ENCODE data around the gene EMILIN2.
"Not testable (repeated sequence)": the region's sequence is repeated elsewhere in the genome, so short reads cannot be mapped to it uniquely, and the experiment has no call there.

The EMILIN2 gene

GRCh38 chr18:2850816-2851215 is 4.0 kb downstream of the EMILIN2 start (continued):
- TF ChIP-seq ZNF639 (tag by site-specific recombination; IDR thresholded peaks at IDR 0.05) (no peak), ZNF2 (tag by site-specific recombination; IDR thresholded peaks at IDR 0.05) (no peak), ZNF214 (tag by site-specific recombination; IDR thresholded peaks at IDR 0.05; ENCODE audit: borderline replicate concordance) (no peak), ZNF792 (tag by site-specific recombination; IDR thresholded peaks at IDR 0.05) (no peak), ZBTB48 (tag by site-specific recombination; IDR thresholded peaks at IDR 0.05) (no peak), ZBTB17 (tag by site-specific recombination; IDR thresholded peaks at IDR 0.05) (no peak), ZFP41 (tag by site-specific recombination; IDR thresholded peaks at IDR 0.05; ENCODE audit: borderline replicate concordance) (no peak), ZFP3 (tag by site-specific recombination; IDR thresholded peaks at IDR 0.05; ENCODE audit: low read depth) (no peak)

GRCh38 chr18:2851771-2852170 is 5.0 kb downstream of the EMILIN2 start:
- TF ChIP-seq ZNF239 (tag by site-specific recombination; IDR thresholded peaks at IDR 0.05) (no peak), ZNF280D (tag by site-specific recombination; IDR thresholded peaks at IDR 0.05) (no peak), ZSCAN5A (tag by site-specific recombination; IDR thresholded peaks at IDR 0.05) (no peak), ZSCAN30 (tag by site-specific recombination; IDR thresholded peaks at IDR 0.05) (no peak), PRDM6 (tag by site-specific recombination; IDR thresholded peaks at IDR 0.05) (no peak), SCRT2 (tag by site-specific recombination; IDR thresholded peaks at IDR 0.05) (no peak), ZNF366 (tag by site-specific recombination; conservative IDR thresholded peaks at IDR 0.05) (no peak), ZNF335 (tag by site-specific recombination; conservative IDR thresholded peaks at IDR 0.05) (no peak), MEIS1 (CRISPR knock-in tag; IDR thresholded peaks at IDR 0.05; ENCODE audit: borderline replicate concordance) (no peak), ZFP37 (tag by site-specific recombination; IDR thresholded peaks at IDR 0.05) (no peak), EGR2 (tag by site-specific recombination; IDR thresholded peaks at IDR 0.05; ENCODE audit: low read depth) (no peak), GLI2 (tag by site-specific recombination; IDR thresholded peaks at IDR 0.05; ENCODE audit: borderline replicate concordance, low read depth) (no peak), GFI1B (tag by site-specific recombination; IDR thresholded peaks at IDR 0.05) (no peak), OSR2 (tag by site-specific recombination; IDR thresholded peaks at IDR 0.05) (no peak), ZNF654 (tag by site-specific recombination; IDR thresholded peaks at IDR 0.05; ENCODE audit: low read depth) (no peak), ZNF10 (tag by site-specific recombination; IDR thresholded peaks at IDR 0.05) (no peak), ZNF610 (tag by site-specific recombination; IDR thresholded peaks at IDR 0.05; ENCODE audit: borderline replicate concordance) (no peak), ZNF510 (tag by site-specific recombination; IDR thresholded peaks at IDR 0.05; ENCODE audit: insufficient replicate concordance) (no peak), ZNF776 (tag by site-specific recombination; IDR thresholded peaks at IDR 0.05; ENCODE audit: borderline replicate concordance) (no peak), ZFHX2 (tag by site-specific recombination; conservative IDR thresholded peaks at IDR 0.05) (no peak)
- Histone ChIP-seq H3K9me3 (ENCODE audit: control insufficient read depth, insufficient read depth, low read depth, low read length) (no peaks in the 10 kb centered on the region), H3K4me1 (ENCODE audit: control insufficient read depth, insufficient read depth, low read length) (peaks cover 4% of the 10 kb centered on the region; the same call in 1 of the 2 replicates), H3K4me3 (ENCODE audit: low read depth, low read length) (no peak overlapping the region), H3K27ac (ENCODE audit: extremely low read depth, low read depth, low read length) (no peak overlapping the region), H3K36me3 (ENCODE audit: control insufficient read depth in 2 of 2, insufficient read depth in 1 of 2, low read length in 2 of 2) (no peaks in the 10 kb centered on the region)
- ChIA-PET POLR2A (interaction anchor here (0.7 kb wide), 1 partner anchor 71 kb away, joined by 4 read pairs; no protein-coding TSS in a partner anchor), CTCF (no interaction called here)

GRCh38 chr18:2852460-2852859 is 5.7 kb downstream of the EMILIN2 start:
- H3K9me3 ChIP-seq (ENCODE audit: control insufficient read depth, insufficient read depth, low read depth, low read length); H3K27ac ChIP-seq (ENCODE audit: extremely low read depth, low read depth, low read length); H3K36me3 ChIP-seq (ENCODE audit: control insufficient read depth in 2 of 2, insufficient read depth in 1 of 2, low read length in 2 of 2); H3K4me3 ChIP-seq (ENCODE audit: low read depth, low read length); H3K4me1 ChIP-seq (ENCODE audit: control insufficient read depth, insufficient read depth, low read length); CTCF ChIA-PET: not testable (repeated sequence)
- POLR2A ChIA-PET, result interaction anchor here (0.7 kb wide), 1 partner anchor 72 kb away, joined by 4 read pairs; no protein-coding TSS in a partner anchor

All from HEK293 (cell line).